Measurements from ENCODE around the gene BIRC3.

DNA sequence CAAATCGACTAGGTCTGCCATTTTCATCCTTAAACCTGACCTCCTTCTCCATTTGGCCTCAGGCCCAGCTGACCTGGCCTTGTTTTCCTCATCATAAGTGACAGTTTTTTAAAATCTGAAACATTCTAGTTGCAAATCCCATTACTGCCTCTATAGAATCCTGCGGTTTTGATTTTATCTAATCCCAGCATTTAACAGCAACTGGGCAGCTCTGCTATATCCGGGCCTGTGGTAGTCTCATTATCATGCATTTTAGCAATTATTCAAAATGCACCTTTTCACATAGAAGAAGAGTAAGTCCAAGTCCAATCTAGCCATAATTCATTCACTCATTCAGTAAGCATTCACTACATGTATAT lies 28.6 kb upstream of the BIRC3 start:
- TF ChIP-seq, protein P1, sequence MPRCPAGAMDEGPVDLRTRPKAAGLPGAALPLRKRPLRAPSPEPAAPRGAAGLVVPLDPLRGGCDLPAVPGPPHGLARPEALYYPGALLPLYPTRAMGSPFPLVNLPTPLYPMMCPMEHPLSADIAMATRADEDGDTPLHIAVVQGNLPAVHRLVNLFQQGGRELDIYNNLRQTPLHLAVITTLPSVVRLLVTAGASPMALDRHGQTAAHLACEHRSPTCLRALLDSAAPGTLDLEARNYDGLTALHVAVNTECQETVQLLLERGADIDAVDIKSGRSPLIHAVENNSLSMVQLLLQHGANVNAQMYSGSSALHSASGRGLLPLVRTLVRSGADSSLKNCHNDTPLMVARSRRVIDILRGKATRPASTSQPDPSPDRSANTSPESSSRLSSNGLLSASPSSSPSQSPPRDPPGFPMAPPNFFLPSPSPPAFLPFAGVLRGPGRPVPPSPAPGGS (IDR thresholded peaks at IDR 0.05): no peak
- TF ChIP-seq, protein P2, sequence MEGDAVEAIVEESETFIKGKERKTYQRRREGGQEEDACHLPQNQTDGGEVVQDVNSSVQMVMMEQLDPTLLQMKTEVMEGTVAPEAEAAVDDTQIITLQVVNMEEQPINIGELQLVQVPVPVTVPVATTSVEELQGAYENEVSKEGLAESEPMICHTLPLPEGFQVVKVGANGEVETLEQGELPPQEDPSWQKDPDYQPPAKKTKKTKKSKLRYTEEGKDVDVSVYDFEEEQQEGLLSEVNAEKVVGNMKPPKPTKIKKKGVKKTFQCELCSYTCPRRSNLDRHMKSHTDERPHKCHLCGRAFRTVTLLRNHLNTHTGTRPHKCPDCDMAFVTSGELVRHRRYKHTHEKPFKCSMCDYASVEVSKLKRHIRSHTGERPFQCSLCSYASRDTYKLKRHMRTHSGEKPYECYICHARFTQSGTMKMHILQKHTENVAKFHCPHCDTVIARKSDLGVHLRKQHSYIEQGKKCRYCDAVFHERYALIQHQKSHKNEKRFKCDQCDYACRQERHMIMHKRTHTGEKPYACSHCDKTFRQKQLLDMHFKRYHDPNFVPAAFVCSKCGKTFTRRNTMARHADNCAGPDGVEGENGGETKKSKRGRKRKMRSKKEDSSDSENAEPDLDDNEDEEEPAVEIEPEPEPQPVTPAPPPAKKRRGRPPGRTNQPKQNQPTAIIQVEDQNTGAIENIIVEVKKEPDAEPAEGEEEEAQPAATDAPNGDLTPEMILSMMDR (IDR thresholded peaks at IDR 0.05): no peak
- TF ChIP-seq SMC3 (IDR thresholded peaks at IDR 0.05) (no peak), EP300 (IDR thresholded peaks at IDR 0.05) (no peak)
- TF ChIP-seq, protein P3, sequence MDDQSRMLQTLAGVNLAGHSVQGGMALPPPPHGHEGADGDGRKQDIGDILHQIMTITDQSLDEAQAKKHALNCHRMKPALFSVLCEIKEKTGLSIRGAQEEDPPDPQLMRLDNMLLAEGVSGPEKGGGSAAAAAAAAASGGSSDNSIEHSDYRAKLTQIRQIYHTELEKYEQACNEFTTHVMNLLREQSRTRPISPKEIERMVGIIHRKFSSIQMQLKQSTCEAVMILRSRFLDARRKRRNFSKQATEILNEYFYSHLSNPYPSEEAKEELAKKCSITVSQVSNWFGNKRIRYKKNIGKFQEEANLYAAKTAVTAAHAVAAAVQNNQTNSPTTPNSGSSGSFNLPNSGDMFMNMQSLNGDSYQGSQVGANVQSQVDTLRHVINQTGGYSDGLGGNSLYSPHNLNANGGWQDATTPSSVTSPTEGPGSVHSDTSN (IDR thresholded peaks at IDR 0.05): no peak
